Measurements from ENCODE around the gene CBR4.

Gene CBR4

DNA sequence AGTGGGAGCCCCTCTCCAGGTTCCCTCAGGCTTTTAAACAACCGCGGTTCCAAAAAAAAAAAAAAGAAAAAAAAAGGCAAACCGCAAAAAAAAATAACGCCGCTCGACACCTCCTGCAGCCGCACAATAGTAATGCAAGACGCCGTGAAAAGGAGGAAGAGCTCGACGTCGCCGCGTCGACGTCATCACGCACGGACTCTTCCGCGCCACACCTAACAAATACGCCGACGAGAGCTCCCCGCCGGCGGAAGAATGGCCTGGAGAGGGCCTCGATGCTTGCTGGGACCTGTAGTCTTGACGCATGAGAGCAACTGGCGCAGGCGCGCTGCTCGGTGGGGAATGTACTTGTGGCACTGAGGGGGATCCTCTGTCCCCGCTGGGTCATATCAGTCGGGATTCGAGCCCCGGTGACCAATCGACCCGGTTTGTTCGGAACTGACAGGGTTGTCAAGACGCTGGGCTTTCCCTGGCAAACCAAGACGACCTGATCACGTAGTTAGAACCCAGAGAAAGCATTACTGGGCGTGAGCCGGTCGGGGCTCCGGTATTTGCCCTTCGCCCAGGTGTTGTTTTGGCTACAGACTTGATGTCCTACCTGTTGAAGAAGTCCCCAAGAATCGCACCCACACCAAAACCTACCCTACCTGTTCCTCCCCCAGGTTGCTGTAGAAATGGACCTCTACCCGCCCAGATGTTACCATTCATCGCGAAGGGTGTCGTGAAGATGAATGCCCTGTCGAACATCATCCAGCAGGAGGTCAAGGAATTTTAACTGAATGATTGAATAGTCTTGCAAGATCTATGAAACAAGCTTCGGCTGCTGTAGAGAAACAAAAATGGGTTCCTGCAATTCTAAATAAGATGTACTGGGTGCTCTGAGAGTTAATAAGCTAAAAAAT is at the start of gene CBR4:
Gene CBR4, minus strand, starts transcription at position 131 of the 899 bp plus-strand sequence. CDS start 166 bp downstream, outside the sequence.
- peak within 1 kb of the TSS; percentile 86 for H3K4me3 ChIP-seq (ENCODE audit: low read depth, low read length)
- H3K27me3 ChIP-seq (replicated peaks), result no peaks in the 10 kb centered on the region
- peak within 1 kb of the TSS; percentile 85 for H3K27ac ChIP-seq
- no peaks in the 10 kb centered on the region for H3K36me3 ChIP-seq (replicated peaks)
- in situ Hi-C loops (cut with HindIII; ENCODE audit: low pct_ligation_motif_present, low sequenced_read_pairs), result no loop called here
- peak; percentile 99 for DNase-seq
- TF ChIP-seq, protein P1, sequence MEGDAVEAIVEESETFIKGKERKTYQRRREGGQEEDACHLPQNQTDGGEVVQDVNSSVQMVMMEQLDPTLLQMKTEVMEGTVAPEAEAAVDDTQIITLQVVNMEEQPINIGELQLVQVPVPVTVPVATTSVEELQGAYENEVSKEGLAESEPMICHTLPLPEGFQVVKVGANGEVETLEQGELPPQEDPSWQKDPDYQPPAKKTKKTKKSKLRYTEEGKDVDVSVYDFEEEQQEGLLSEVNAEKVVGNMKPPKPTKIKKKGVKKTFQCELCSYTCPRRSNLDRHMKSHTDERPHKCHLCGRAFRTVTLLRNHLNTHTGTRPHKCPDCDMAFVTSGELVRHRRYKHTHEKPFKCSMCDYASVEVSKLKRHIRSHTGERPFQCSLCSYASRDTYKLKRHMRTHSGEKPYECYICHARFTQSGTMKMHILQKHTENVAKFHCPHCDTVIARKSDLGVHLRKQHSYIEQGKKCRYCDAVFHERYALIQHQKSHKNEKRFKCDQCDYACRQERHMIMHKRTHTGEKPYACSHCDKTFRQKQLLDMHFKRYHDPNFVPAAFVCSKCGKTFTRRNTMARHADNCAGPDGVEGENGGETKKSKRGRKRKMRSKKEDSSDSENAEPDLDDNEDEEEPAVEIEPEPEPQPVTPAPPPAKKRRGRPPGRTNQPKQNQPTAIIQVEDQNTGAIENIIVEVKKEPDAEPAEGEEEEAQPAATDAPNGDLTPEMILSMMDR (IDR thresholded peaks at IDR 0.05; ENCODE audit: low read depth, low read length, missing control alignments), result peak; percentile 52

DNA sequence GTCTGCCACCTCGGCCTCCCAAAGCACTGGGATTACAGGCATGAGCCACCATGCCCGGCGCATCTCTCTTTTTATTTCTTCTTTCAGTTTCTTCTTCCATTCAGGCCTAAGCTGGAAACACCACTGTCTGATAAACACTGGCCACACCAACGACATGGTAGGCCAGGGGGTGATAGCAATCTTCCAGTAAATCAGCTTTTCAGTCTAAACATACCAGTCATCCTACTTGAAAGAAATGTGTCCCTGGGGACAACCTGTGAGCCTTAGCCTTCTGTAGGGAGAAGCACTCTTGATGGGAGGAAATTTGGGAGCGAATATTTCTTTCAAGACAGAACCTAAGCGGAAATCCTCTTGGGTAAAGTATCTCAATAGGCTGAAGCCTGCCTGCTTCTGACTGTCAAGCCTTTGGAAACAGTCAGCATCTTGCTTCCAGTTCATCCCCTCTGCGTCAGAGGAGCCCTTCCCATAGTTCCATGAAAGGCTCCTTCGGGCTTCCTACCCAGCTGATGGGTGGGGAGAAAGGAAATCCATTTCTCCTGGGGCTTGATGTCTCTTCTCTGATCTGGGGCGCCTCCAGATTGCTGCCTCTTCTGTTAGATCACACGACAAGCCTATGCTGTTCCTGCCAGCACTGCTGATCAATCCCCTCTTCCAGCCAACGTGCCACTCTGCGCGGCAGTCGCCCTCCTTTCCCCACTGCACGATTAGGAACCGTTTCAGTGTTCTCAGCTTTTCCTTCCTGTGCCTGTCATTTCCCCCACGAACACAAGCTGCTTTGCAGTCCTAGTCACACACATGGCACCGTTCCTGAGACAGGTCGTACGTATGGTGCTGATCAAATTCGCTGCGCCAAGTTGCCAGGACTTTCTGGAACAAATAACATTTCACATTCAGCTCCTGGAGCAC is 49.5 kb upstream of the CBR4 start:
- no peak overlapping the region for H3K27ac ChIP-seq
- in situ Hi-C loops (cut with HindIII; ENCODE audit: low pct_ligation_motif_present, low sequenced_read_pairs), result no loop called here

DNA sequence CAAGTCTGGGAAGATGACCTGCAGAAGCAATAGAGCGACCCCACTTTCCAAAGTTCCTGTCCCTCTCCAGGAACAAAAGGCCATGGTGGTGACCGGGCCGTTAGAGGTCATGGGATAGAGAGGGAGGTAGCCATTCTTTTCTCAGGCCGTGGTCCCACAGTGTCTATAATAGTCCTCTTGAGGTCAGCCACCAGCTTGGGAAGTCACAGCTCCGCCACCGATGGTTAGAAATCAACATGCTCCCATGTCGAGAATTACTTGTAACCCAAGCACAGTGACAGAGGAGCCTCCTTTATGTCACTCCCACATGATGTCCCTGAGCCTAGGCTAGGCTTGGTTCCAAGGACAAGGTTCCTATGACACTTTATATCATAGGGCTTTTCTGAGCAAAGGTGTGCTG is 48.3 kb upstream of the CBR4 start:
- H3K36me3 ChIP-seq (replicated peaks), result no peaks in the 10 kb centered on the region
- no peak overlapping the region for H3K27ac ChIP-seq
- no peaks in the 10 kb centered on the region for H3K27me3 ChIP-seq (replicated peaks)
- TF ChIP-seq, protein P1 (IDR thresholded peaks at IDR 0.05; ENCODE audit: low read depth, low read length, missing control alignments), result no peak
- in situ Hi-C loops (cut with HindIII; ENCODE audit: low pct_ligation_motif_present, low sequenced_read_pairs), result no loop called here
- no peak for DNase-seq
- H3K4me3 ChIP-seq (ENCODE audit: low read depth, low read length), result no peak overlapping the region

More for the DNA sequence above, 49.5 kb upstream of the CBR4 start:
- H3K27me3 ChIP-seq (replicated peaks), result no peaks in the 10 kb centered on the region
- TF ChIP-seq, protein P1 (IDR thresholded peaks at IDR 0.05; ENCODE audit: low read depth, low read length, missing control alignments), result no peak
- H3K36me3 ChIP-seq (replicated peaks), result no peaks in the 10 kb centered on the region
- no peak overlapping the region for H3K4me3 ChIP-seq (ENCODE audit: low read depth, low read length)
- no peak for DNase-seq

DNA sequence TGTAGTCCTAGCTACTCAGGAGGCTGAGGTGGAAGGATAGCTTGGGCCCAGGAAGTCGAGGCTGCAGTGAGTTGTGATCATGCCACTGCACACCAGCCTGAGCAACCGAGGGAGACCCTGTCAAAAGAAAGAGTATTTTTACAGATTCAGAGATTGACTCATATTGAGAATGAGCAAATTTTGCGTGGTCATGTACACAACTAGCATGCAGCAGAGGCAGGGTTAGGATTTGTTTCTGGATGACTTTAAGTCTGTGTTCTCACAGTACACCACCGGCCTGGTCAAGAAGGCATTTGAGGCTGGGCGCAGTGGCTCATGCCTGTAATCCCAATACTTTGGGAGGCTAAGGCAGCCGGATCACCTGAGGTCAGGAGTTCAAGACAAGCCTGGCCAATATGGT is 44.8 kb upstream of the CBR4 start:
- Histone ChIP-seq H3K27ac (no peak overlapping the region), H3K27me3 (replicated peaks) (no peaks in the 10 kb centered on the region), H3K4me3 (ENCODE audit: low read depth, low read length) (no peak overlapping the region), H3K36me3 (replicated peaks) (no peaks in the 10 kb centered on the region)
- DNase-seq, result no peak
- TF ChIP-seq, protein P1 (IDR thresholded peaks at IDR 0.05; ENCODE audit: low read depth, low read length, missing control alignments), result no peak
- in situ Hi-C loops (cut with HindIII; ENCODE audit: low pct_ligation_motif_present, low sequenced_read_pairs), result no loop called here

DNA sequence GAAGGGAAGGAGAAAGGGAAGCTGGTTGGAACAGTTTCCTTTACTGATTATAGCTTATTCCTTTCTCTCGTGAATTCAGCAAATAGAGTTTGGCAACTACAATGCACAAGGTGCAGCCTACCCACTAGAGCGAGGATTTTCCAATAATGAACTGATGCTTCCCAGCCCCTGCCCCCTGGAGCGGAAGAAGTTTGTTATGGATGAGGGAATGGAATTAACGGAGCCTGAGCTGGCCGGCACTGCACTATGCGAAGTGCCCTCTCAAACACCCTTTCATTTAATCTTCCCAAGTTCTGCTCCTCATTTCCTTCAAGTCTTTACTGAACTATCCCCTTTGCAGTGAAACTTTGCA is 42.5 kb upstream of the CBR4 start:
- no peak for DNase-seq
- TF ChIP-seq, protein P1 (IDR thresholded peaks at IDR 0.05; ENCODE audit: low read depth, low read length, missing control alignments), result no peak
- Histone ChIP-seq H3K27ac (no peak overlapping the region), H3K36me3 (replicated peaks) (no peaks in the 10 kb centered on the region), H3K27me3 (replicated peaks) (no peaks in the 10 kb centered on the region), H3K4me3 (ENCODE audit: low read depth, low read length) (no peak overlapping the region)
- in situ Hi-C loops (cut with HindIII; ENCODE audit: low pct_ligation_motif_present, low sequenced_read_pairs), result no loop called here
